Activated T-helper 1 cell treated with anti-CD3 and anti-CD28 coated beads, Interleukin-12 subunit alpha, Interleukin-12 subunit beta, Interleukin-2, Interleukin-4 antibody, amounts not matched to agents 30 ng/mL and 10 ng/mL and 1 ng/mL, durations not matched to agents 14 hours and 24 hours and 36 hours (primary cell): Measurements from ENCODE around the gene FEM1A. TPM values are rescaled to one million over a fixed set of nuclear protein-coding genes. Genes with fewer than 3 reads are reported as not detected.
"Not testable (repeated sequence)": the region's sequence is repeated elsewhere in the genome, so short reads cannot be mapped to it uniquely, and the experiment has no call there.

Experiments used
- DNase-seq: peaks from one replicate; pipeline ENCODE4 v3.0.0; 2021; ENCODE audit warnings: low spot score
- H3K27ac Mint-ChIP-seq: one replicate; pipeline ENCODE4 v1.8.0; 2021; ENCODE audit warnings: mild to moderate bottlenecking, mixed read lengths
- H3K27me3 Mint-ChIP-seq: one replicate; pipeline ENCODE4 v1.8.0; 2022; ENCODE audit warnings: mild to moderate bottlenecking, moderate library complexity, mixed read lengths; ENCODE audit not compliant: insufficient read depth
- H3K36me3 Mint-ChIP-seq: one replicate; pipeline ENCODE4 v1.8.0; 2021; ENCODE audit warnings: low read depth, mixed read lengths
- H3K4me1 Mint-ChIP-seq: one replicate; pipeline ENCODE4 v1.8.0; 2021; ENCODE audit warnings: low read depth, mixed read lengths
- H3K4me3 Mint-ChIP-seq: one replicate; pipeline ENCODE4 v1.8.0; 2021; ENCODE audit warnings: mild to moderate bottlenecking, moderate library complexity, mixed read lengths
- H3K9me3 Mint-ChIP-seq: one replicate; pipeline ENCODE4 v1.8.0; 2021; ENCODE audit warnings: mixed read lengths
- intact Hi-C: fragments of 100-400 bp; cut with micrococcal nuclease; formaldehyde crosslinking; loops from one replicate; pipeline ENCODE4 v1.15.1; 2024
- total RNA-seq: library from RNA; stranded (reverse); gene quantifications from 2 replicates; pipeline ENCODE4 v1.2.3, GENCODE V29; 2022

The FEM1A gene
- total RNA-seq, 1 donor from 2014 or later = 24.8 TPM

GRCh38 chr19:4759388-4760284 is 31.9 kb upstream of the FEM1A start:
- peak; percentile 51 for DNase-seq
- peaks cover 27% of the 10 kb centered on the region for H3K27me3 Mint-ChIP-seq
- peak overlapping the region; percentile 33 for H3K4me3 Mint-ChIP-seq
- H3K36me3 Mint-ChIP-seq = no peaks in the 10 kb centered on the region
- H3K9me3 Mint-ChIP-seq = no peaks in the 10 kb centered on the region
- H3K4me1 Mint-ChIP-seq = no peaks in the 10 kb centered on the region
- intact Hi-C loops = loop anchor here (1.0 kb wide), 1 partner anchor 10 kb away; no protein-coding TSS in a partner anchor
- H3K27ac Mint-ChIP-seq = no peak overlapping the region

DNA sequence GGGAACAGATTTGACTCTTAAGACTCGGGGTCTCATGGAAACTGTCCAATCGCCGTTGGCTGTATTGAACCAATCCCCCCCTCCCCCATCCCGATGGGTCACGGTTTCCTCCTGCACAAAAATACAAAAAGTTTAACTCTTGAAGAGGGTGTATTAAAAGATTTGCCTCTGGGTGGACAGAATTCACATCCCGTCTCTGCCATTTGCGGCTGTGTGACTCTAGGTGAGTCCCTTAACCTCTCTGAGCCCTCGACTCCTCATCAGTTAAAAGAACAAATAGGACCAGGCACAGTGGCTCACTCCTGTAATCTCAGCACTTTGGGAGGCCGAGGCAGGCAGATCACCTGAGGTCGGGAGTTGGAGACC is 31.3 kb upstream of the FEM1A start:
- H3K4me3 Mint-ChIP-seq = peak overlapping the region; percentile 33
- H3K4me1 Mint-ChIP-seq = no peaks in the 10 kb centered on the region
- no peak for DNase-seq
- H3K9me3 Mint-ChIP-seq = no peaks in the 10 kb centered on the region
- no peak overlapping the region for H3K27ac Mint-ChIP-seq
- peaks cover 27% of the 10 kb centered on the region for H3K27me3 Mint-ChIP-seq
- intact Hi-C loops = loop anchor here (1.0 kb wide), 1 partner anchor 9 kb away; no protein-coding TSS in a partner anchor
- H3K36me3 Mint-ChIP-seq = no peaks in the 10 kb centered on the region

DNA sequence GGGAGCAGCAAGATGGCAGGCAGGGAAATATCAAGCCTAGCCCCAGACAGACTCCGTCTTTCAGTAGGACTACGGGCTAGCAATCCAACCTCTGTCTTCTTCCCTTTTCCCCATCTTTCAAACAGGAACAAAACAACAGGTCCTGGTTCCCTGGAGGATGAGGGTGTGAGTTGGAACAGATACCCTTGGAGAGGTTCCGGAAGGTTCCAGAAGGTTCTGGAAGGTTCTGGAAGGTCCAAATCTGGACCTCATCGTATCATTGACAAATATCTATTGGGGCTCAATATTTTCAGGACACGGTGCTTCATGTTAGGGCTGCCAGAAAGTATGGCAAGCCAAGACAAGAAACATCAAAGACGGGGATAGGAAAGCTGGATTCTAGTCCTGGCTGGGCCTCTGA is 28.5 kb upstream of the FEM1A start:
- Mint-ChIP-seq H3K27me3 (peaks cover 25% of the 10 kb centered on the region), H3K36me3 (no peaks in the 10 kb centered on the region), H3K9me3 (no peaks in the 10 kb centered on the region), H3K4me1 (no peaks in the 10 kb centered on the region), H3K4me3 (no peak overlapping the region), H3K27ac (no peak overlapping the region)
- intact Hi-C loops = no loop called here
- DNase-seq = no peak

GRCh38 chr19:4764393-4764660 is 27.2 kb upstream of the FEM1A start:
- H3K27ac Mint-ChIP-seq = no peak overlapping the region
- intact Hi-C loops = no loop called here
- no peak overlapping the region for H3K4me3 Mint-ChIP-seq
- no peaks in the 10 kb centered on the region for H3K9me3 Mint-ChIP-seq
- no peaks in the 10 kb centered on the region for H3K36me3 Mint-ChIP-seq
- DNase-seq = no peak
- H3K27me3 Mint-ChIP-seq = peaks cover 17% of the 10 kb centered on the region
- H3K4me1 Mint-ChIP-seq = no peaks in the 10 kb centered on the region

GRCh38 chr19:4768934-4769777 is 22.4 kb upstream of the FEM1A start:
- peaks cover 3% of the 10 kb centered on the region for H3K9me3 Mint-ChIP-seq
- H3K27ac Mint-ChIP-seq = no peak overlapping the region
- intact Hi-C loops = loop anchor here (1.0 to 2.0 kb wide), 3 partner anchors 9 to 44 kb away; partner anchors contain the start of gene FEM1A
- no peak overlapping the region for H3K4me3 Mint-ChIP-seq
- peak; percentile 77 for DNase-seq
- H3K27me3 Mint-ChIP-seq = peaks cover 5% of the 10 kb centered on the region
- no peaks in the 10 kb centered on the region for H3K36me3 Mint-ChIP-seq
- H3K4me1 Mint-ChIP-seq = no peaks in the 10 kb centered on the region

GRCh38 chr19:4772566-4772965 is 19.0 kb upstream of the FEM1A start:
- no peaks in the 10 kb centered on the region for H3K4me1 Mint-ChIP-seq
- peaks cover 3% of the 10 kb centered on the region for H3K9me3 Mint-ChIP-seq
- intact Hi-C loops = no loop called here
- no peak overlapping the region for H3K4me3 Mint-ChIP-seq
- no peaks in the 10 kb centered on the region for H3K36me3 Mint-ChIP-seq
- H3K27ac Mint-ChIP-seq = no peak overlapping the region
- no peak for DNase-seq
- no peaks in the 10 kb centered on the region for H3K27me3 Mint-ChIP-seq

DNA sequence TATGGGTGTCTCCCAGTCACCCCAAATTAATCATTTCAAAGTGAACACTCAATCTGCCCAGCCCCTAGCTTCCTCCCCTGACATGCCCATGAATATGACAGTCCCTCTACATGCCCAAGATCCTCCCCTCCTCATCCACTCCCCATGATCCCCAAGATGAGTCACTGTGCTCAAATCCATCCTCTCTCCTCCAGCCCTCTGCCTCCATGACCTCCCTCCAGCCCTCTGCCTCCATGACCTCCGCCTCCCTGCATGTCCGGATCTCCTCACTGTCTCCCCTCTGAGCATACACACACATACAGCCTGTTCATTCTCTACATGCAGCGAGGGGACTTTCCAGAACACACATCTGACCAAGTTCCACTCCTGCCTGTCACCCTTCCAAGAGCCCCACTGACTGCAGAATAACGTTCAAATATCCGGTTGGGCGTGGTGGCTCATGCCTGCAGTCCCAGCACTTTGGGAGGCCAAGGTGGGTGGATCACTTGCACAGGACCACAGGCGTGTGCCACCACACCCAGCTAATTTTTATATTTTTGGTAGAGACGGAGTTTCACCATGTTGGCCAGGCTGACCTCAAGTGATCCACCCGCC is 18.4 kb upstream of the FEM1A start:
- H3K36me3 Mint-ChIP-seq = no peaks in the 10 kb centered on the region

DNA sequence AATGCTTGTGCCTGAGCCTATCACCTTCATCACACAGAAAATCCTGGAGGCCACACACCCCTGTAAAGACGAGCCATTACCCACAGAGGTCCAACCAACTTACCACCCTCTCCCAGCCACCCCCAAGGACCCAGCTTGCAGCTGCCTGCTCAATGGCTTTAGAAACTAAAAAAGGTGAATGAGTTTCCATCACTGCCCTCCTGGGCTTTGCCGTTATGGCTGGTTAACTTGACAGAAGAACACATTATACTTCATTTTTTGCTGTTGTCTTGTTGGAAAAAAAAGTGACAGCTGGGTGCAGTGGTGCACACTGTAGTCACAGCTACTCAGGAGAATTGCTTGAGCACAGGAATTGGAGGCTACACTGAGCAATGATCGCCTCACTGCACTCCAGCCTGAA is 17.4 kb upstream of the FEM1A start:
- H3K27me3 Mint-ChIP-seq = no peaks in the 10 kb centered on the region
- no peaks in the 10 kb centered on the region for H3K36me3 Mint-ChIP-seq
- H3K27ac Mint-ChIP-seq = no peak overlapping the region
- H3K4me3 Mint-ChIP-seq = no peak overlapping the region
- H3K4me1 Mint-ChIP-seq = no peaks in the 10 kb centered on the region
- intact Hi-C loops = no loop called here
- no peak for DNase-seq
- H3K9me3 Mint-ChIP-seq = peaks cover 3% of the 10 kb centered on the region

More for the DNA sequence above, 18.4 kb upstream of the FEM1A start:
- Mint-ChIP-seq H3K4me3 (no peak overlapping the region), H3K27me3 (no peaks in the 10 kb centered on the region), H3K27ac (no peak overlapping the region), H3K4me1 (no peaks in the 10 kb centered on the region), H3K9me3 (peaks cover 3% of the 10 kb centered on the region)
- DNase-seq = no peak
- intact Hi-C loops = no loop called here

GRCh38 chr19:4775627-4776152 is 15.8 kb upstream of the FEM1A start:
- intact Hi-C loops = no loop called here
- no peak for DNase-seq
- Mint-ChIP-seq H3K27ac (no peak overlapping the region), H3K4me1 (no peaks in the 10 kb centered on the region), H3K27me3 (no peaks in the 10 kb centered on the region), H3K36me3 (no peaks in the 10 kb centered on the region), H3K4me3 (no peak overlapping the region), H3K9me3 (no peaks in the 10 kb centered on the region)

DNA sequence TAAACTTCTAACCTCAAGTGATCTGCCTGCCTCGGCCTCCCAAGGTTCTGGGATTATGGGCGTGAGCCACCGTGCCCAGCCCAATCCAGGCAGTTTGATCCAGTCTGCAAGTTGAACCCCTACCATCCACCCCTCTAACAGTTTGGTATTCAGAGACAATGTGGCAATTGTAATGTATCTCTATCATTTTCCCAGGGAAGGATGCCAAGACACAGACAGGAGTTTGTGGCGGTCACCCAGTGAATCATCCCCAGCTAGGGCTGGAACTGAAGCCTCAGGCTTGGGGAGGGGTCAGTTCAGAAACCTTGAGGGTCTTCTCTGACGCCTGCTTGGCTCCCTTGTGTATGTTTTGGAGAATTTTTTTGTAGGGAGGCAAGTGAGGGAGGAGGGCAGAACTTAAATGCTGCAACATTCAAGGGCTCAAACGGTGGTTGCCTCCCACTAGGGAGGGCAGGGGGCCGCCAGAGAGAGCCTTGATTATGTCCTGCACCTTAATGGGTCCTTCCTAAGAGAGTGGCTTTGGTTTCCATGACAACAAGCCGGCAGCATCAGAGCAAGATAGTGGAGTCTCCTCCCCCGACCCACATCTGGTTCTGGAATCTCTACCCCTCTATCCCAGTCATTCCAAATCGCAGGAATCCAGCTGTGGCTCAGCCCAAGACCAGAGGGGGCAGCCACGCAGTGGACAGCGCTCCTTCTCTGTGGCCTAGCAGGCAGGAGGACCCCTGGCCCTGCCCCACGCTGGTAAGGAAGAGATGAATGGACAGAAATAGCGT is 14.9 kb upstream of the FEM1A start:
- no peak for DNase-seq
- H3K27ac Mint-ChIP-seq = no peak overlapping the region
- no peaks in the 10 kb centered on the region for H3K36me3 Mint-ChIP-seq
- H3K4me3 Mint-ChIP-seq = no peak overlapping the region
- intact Hi-C loops = no loop called here
- peaks cover 2% of the 10 kb centered on the region for H3K27me3 Mint-ChIP-seq
- H3K4me1 Mint-ChIP-seq = no peaks in the 10 kb centered on the region
- H3K9me3 Mint-ChIP-seq = no peaks in the 10 kb centered on the region

- DNase-seq, H3K4me3 Mint-ChIP-seq, intact Hi-C loops, H3K4me1 Mint-ChIP-seq, H3K27me3 Mint-ChIP-seq, H3K9me3 Mint-ChIP-seq, H3K36me3 Mint-ChIP-seq, H3K27ac Mint-ChIP-seq: not testable (repeated sequence)
Measured at GRCh38 chr19:4778124-4778523, 13.4 kb upstream of the FEM1A start.

DNA sequence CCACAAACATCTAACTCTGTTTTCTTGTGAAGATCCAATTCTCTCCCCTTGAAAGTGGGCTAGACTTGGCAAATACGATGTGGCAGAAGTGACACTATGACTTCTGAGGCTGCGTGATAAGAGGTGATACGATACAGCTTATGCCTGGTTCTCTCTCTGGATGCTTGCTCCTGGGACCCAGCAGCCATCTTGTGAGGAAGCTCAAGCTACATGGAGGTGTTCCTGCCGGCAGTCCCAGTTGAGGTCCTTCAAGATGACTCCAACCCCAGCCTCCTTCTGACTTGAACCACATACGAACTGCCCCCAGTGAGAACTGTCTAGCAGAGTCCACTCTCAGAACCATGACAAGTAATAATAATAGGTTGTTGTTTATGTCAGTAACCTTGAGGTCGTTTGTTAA is 10.7 kb upstream of the FEM1A start:
- intact Hi-C loops = no loop called here
- H3K27me3 Mint-ChIP-seq = peaks cover 11% of the 10 kb centered on the region
- no peak overlapping the region for H3K27ac Mint-ChIP-seq

More for the DNA sequence above, 10.7 kb upstream of the FEM1A start:
- no peaks in the 10 kb centered on the region for H3K36me3 Mint-ChIP-seq
- no peaks in the 10 kb centered on the region for H3K4me1 Mint-ChIP-seq
- no peak overlapping the region for H3K4me3 Mint-ChIP-seq
- H3K9me3 Mint-ChIP-seq = no peaks in the 10 kb centered on the region
- DNase-seq = no peak
